Activated CD4-positive, alpha-beta memory T cell treated with anti-CD3 and anti-CD28 coated beads, Interleukin-2, amount 10 ng/mL, durations not matched to agents 7 days and 5 days (primary cell): Measurements from ENCODE around the gene MKI67. TPM values are rescaled to one million over a fixed set of nuclear protein-coding genes. Genes with fewer than 3 reads are reported as not detected.
A peak's percentile ranks its signal among the peaks of the same experiment; 100 is the strongest.

Experiments
- CTCF ChIA-PET: fragments of 350-600 bp; sonication (Branson Sonifier 250); formaldehyde crosslinking; loops from one replicate; lab custom pipeline; 2021; ENCODE audit warnings: antibody characterized with exemption, inconsistent platforms; lab: Charles Lee
- POLR2A ChIA-PET: fragments of 350-600 bp; sonication (Branson Sonifier 250); formaldehyde crosslinking; loops from one replicate; lab custom pipeline; 2021; ENCODE audit warnings: antibody characterized with exemption; lab: Charles Lee
- DNase-seq: peaks from one replicate; pipeline ENCODE4 v3.0.0-alpha.2; 2020
- H3K27ac Mint-ChIP-seq: one replicate; pipeline ENCODE4 v1.8.0; 2021; ENCODE audit warnings: mild to moderate bottlenecking, mixed read lengths
- H3K27me3 Mint-ChIP-seq: one replicate; pipeline ENCODE4 v1.8.0; 2021; ENCODE audit warnings: mixed read lengths
- H3K36me3 Mint-ChIP-seq: one replicate; pipeline ENCODE4 v1.8.0; 2021; ENCODE audit warnings: low read depth, mixed read lengths
- H3K4me1 Mint-ChIP-seq: one replicate; pipeline ENCODE4 v1.8.0; 2021; ENCODE audit warnings: mixed read lengths
- H3K4me3 Mint-ChIP-seq: one replicate; pipeline ENCODE4 v1.8.0; 2021; ENCODE audit warnings: mild to moderate bottlenecking, mixed read lengths
- H3K9me3 Mint-ChIP-seq: one replicate; pipeline ENCODE4 v1.8.0; 2021; ENCODE audit warnings: mixed read lengths
- total RNA-seq, 2 experiments: library from RNA; stranded (reverse); gene quantifications; one replicate each; pipeline ENCODE4 v1.2.3, GENCODE V29; 2021

MKI67 gene
- total RNA-seq, 2 experiments from 2014 or later: 253 to 272 TPM

- ChIA-PET POLR2A (interaction anchor here (0.9 to 1.4 kb wide), 3 partner anchors 20 to 65 kb away, joined by 3 to 4 read pairs (median 3); no protein-coding TSS in a partner anchor), CTCF (interaction anchor here (1.3 to 1.8 kb wide), 5 partner anchors 10 to 92 kb away, joined by 4 to 6 read pairs (median 4); no protein-coding TSS in a partner anchor)
- Mint-ChIP-seq H3K4me1 (peaks cover 23% of the 10 kb centered on the region), H3K4me3 (no peak overlapping the region), H3K27ac (no peak overlapping the region), H3K27me3 (peaks cover 21% of the 10 kb centered on the region), H3K9me3 (no peaks in the 10 kb centered on the region), H3K36me3 (no peaks in the 10 kb centered on the region)
- DNase-seq: no peak
Observed at GRCh38 chr10:128161031-128161430, 34.8 kb upstream of the MKI67 start.

- no peak overlapping the region for H3K27ac Mint-ChIP-seq
- DNase-seq: no peak
- POLR2A ChIA-PET: interaction anchor here (0.9 to 1.4 kb wide), 3 partner anchors 20 to 64 kb away, joined by 3 to 4 read pairs (median 3); no protein-coding TSS in a partner anchor
- no peaks in the 10 kb centered on the region for H3K36me3 Mint-ChIP-seq
- no peaks in the 10 kb centered on the region for H3K9me3 Mint-ChIP-seq
- peaks cover 23% of the 10 kb centered on the region for H3K4me1 Mint-ChIP-seq
- peaks cover 24% of the 10 kb centered on the region for H3K27me3 Mint-ChIP-seq
- CTCF ChIA-PET: interaction anchor here (0.9 to 1.8 kb wide), 5 partner anchors 10 to 91 kb away, joined by 3 to 6 read pairs (median 4); no protein-coding TSS in a partner anchor
- H3K4me3 Mint-ChIP-seq: no peak overlapping the region
Observed at GRCh38 chr10:128160297-128160711, 34.1 kb upstream of the MKI67 start.

- ChIA-PET POLR2A (no interaction called here), CTCF (interaction anchor here (1.2 kb wide), 1 partner anchor 20 kb away, joined by 4 read pairs; no protein-coding TSS in a partner anchor)
- H3K4me1 Mint-ChIP-seq: peaks cover 23% of the 10 kb centered on the region
- H3K27me3 Mint-ChIP-seq: peaks cover 23% of the 10 kb centered on the region
- no peak for DNase-seq
- no peak overlapping the region for H3K27ac Mint-ChIP-seq
- no peak overlapping the region for H3K4me3 Mint-ChIP-seq
- no peaks in the 10 kb centered on the region for H3K9me3 Mint-ChIP-seq
- H3K36me3 Mint-ChIP-seq: no peaks in the 10 kb centered on the region
Observed at GRCh38 chr10:128158021-128158795, 32.0 kb upstream of the MKI67 start.

- Mint-ChIP-seq H3K36me3 (no peaks in the 10 kb centered on the region), H3K27me3 (peaks cover 29% of the 10 kb centered on the region), H3K9me3 (no peaks in the 10 kb centered on the region), H3K4me1 (peaks cover 23% of the 10 kb centered on the region), H3K27ac (no peak overlapping the region), H3K4me3 (no peak overlapping the region)
- ChIA-PET POLR2A (no interaction called here), CTCF (interaction anchor here (0.8 to 1.2 kb wide), 3 partner anchors 21 to 79 kb away, joined by 3 to 4 read pairs (median 4); no protein-coding TSS in a partner anchor)
- no peak for DNase-seq
Observed at GRCh38 chr10:128156999-128157755, 31.0 kb upstream of the MKI67 start.

GRCh38 chr10:128152741-128153580 lies 26.7 kb upstream of the MKI67 start:
- POLR2A ChIA-PET: interaction anchor here (4.3 kb wide), 1 partner anchor 27 kb away, joined by 19 read pairs; the partner anchor contains the start of gene MKI67
- Mint-ChIP-seq H3K27ac (no peak overlapping the region), H3K36me3 (no peaks in the 10 kb centered on the region), H3K27me3 (peaks cover 35% of the 10 kb centered on the region), H3K4me1 (peaks cover 2% of the 10 kb centered on the region), H3K9me3 (no peaks in the 10 kb centered on the region), H3K4me3 (no peak overlapping the region)
- CTCF ChIA-PET: interaction anchor here (0.6 to 1.8 kb wide), 5 partner anchors 21 to 75 kb away, joined by 3 to 4 read pairs (median 3); no protein-coding TSS in a partner anchor
- DNase-seq: no peak

- POLR2A ChIA-PET: interaction anchor here (0.7 to 4.3 kb wide), 4 partner anchors 25 to 70 kb away, joined by 3 to 19 read pairs (median 4); partner anchors contain the start of gene MKI67
- peaks cover 35% of the 10 kb centered on the region for H3K27me3 Mint-ChIP-seq
- no peak for DNase-seq
Observed at GRCh38 chr10:128151031-128151430, 24.8 kb upstream of the MKI67 start.

GRCh38 chr10:128150561-128150960 lies 24.3 kb upstream of the MKI67 start:
- DNase-seq: no peak
- Mint-ChIP-seq H3K36me3 (peaks cover 7% of the 10 kb centered on the region), H3K27me3 (peaks cover 35% of the 10 kb centered on the region), H3K4me1 (peaks cover 21% of the 10 kb centered on the region), H3K27ac (no peak overlapping the region), H3K9me3 (peaks cover 4% of the 10 kb centered on the region), H3K4me3 (peak overlapping the region; percentile 67)
- CTCF ChIA-PET: interaction anchor here (0.7 to 2.9 kb wide), 16 partner anchors 10 to 140 kb away, joined by 3 to 34 read pairs (median 6); no protein-coding TSS in a partner anchor
- POLR2A ChIA-PET: interaction anchor here (1.0 to 4.3 kb wide), 3 partner anchors 25 to 31 kb away, joined by 3 to 19 read pairs (median 4); partner anchors contain the start of gene MKI67

More at GRCh38 chr10:128151031-128151430, 24.8 kb upstream of the MKI67 start:
- CTCF ChIA-PET: interaction anchor here (0.9 to 2.9 kb wide), 16 partner anchors 9 to 140 kb away, joined by 3 to 34 read pairs (median 6); no protein-coding TSS in a partner anchor
- Mint-ChIP-seq H3K4me3 (peak overlapping the region; percentile 67), H3K36me3 (peaks cover 2% of the 10 kb centered on the region), H3K27ac (no peak overlapping the region), H3K9me3 (no peaks in the 10 kb centered on the region), H3K4me1 (peaks cover 16% of the 10 kb centered on the region)

- Mint-ChIP-seq H3K36me3 (peaks cover 12% of the 10 kb centered on the region), H3K27ac (no peak overlapping the region), H3K27me3 (peaks cover 34% of the 10 kb centered on the region), H3K4me3 (peak overlapping the region; percentile 67), H3K4me1 (peaks cover 26% of the 10 kb centered on the region), H3K9me3 (peaks cover 8% of the 10 kb centered on the region)
- peak; percentile 80 for DNase-seq
- ChIA-PET CTCF (interaction anchor here (0.7 to 2.9 kb wide), 14 partner anchors 10 to 139 kb away, joined by 3 to 34 read pairs (median 6); no protein-coding TSS in a partner anchor), POLR2A (interaction anchor here (1.0 to 4.3 kb wide), 3 partner anchors 24 to 31 kb away, joined by 3 to 19 read pairs (median 4); partner anchors contain the start of gene MKI67)
Observed at GRCh38 chr10:128150045-128150493, 23.8 kb upstream of the MKI67 start.

- peaks cover 8% of the 10 kb centered on the region for H3K9me3 Mint-ChIP-seq
- H3K4me1 Mint-ChIP-seq: peaks cover 29% of the 10 kb centered on the region
- H3K36me3 Mint-ChIP-seq: peaks cover 14% of the 10 kb centered on the region
- peaks cover 34% of the 10 kb centered on the region for H3K27me3 Mint-ChIP-seq
- CTCF ChIA-PET: interaction anchor here (0.7 to 2.9 kb wide), 13 partner anchors 11 to 279 kb away, joined by 3 to 34 read pairs (median 3); partner anchors contain the start of gene MKI67
- no peak for DNase-seq
- no peak overlapping the region for H3K27ac Mint-ChIP-seq
- POLR2A ChIA-PET: interaction anchor here (0.8 kb wide), 1 partner anchor 24 kb away, joined by 4 read pairs; the partner anchor contains the start of gene MKI67
- H3K4me3 Mint-ChIP-seq: no peak overlapping the region
Observed at GRCh38 chr10:128149267-128150014, 23.2 kb upstream of the MKI67 start.

- Mint-ChIP-seq H3K9me3 (peaks cover 8% of the 10 kb centered on the region), H3K27ac (no peak overlapping the region), H3K27me3 (peaks cover 27% of the 10 kb centered on the region), H3K4me1 (peaks cover 32% of the 10 kb centered on the region), H3K36me3 (peaks cover 15% of the 10 kb centered on the region), H3K4me3 (no peak overlapping the region)
- ChIA-PET CTCF (no interaction called here), POLR2A (no interaction called here)
- DNase-seq: no peak
Observed at GRCh38 chr10:128147669-128148068, 21.4 kb upstream of the MKI67 start.

GRCh38 chr10:128147064-128147463 lies 20.8 kb upstream of the MKI67 start:
- ChIA-PET CTCF (interaction anchor here (1.7 kb wide), 1 partner anchor 112 kb away, joined by 3 read pairs; no protein-coding TSS in a partner anchor), POLR2A (interaction anchor here (1.1 kb wide), 1 partner anchor 86 kb away, joined by 3 read pairs; no protein-coding TSS in a partner anchor)
- H3K4me1 Mint-ChIP-seq: peaks cover 32% of the 10 kb centered on the region
- H3K27me3 Mint-ChIP-seq: peaks cover 26% of the 10 kb centered on the region
- H3K4me3 Mint-ChIP-seq: no peak overlapping the region
- peaks cover 8% of the 10 kb centered on the region for H3K9me3 Mint-ChIP-seq
- no peak overlapping the region for H3K27ac Mint-ChIP-seq
- DNase-seq: no peak
- peaks cover 15% of the 10 kb centered on the region for H3K36me3 Mint-ChIP-seq
